Skeletal muscle satellite cell (primary cell): ENCODE measurements around the gene PRKAR1A.
"Not testable (repeated sequence)": the region's sequence is repeated elsewhere in the genome, so short reads cannot be mapped to it uniquely, and the experiment has no call there.

ENCODE experiments used
- H3K27me3 ChIP-seq: 2 replicates; pipeline ENCODE4 v1.7.0; 2013; ENCODE audit warnings: low read length; ENCODE audit not compliant: control insufficient read depth, insufficient read depth
- H3K36me3 ChIP-seq: 2 replicates; pipeline ENCODE4 v1.7.0; 2013; ENCODE audit warnings: mild to moderate bottlenecking, control low read depth, low read length; ENCODE audit not compliant: insufficient read depth
- H3K4me1 ChIP-seq: 2 replicates; pipeline ENCODE4 v1.7.0; 2013; ENCODE audit warnings: low read length; ENCODE audit not compliant: control insufficient read depth, insufficient read depth
- H3K4me2 ChIP-seq: 2 replicates; pipeline ENCODE4 v1.7.0; 2013; ENCODE audit warnings: mild to moderate bottlenecking, low read length
- H3K4me3 ChIP-seq: 2 replicates; pipeline ENCODE4 v1.7.0; 2013; ENCODE audit warnings: low read length
- H3K9ac ChIP-seq: 2 replicates; pipeline ENCODE4 v1.7.0; 2013; ENCODE audit warnings: mild to moderate bottlenecking, low read depth, low read length, moderate library complexity
- H3K9me3 ChIP-seq: replicated peaks from 2 replicates; pipeline ENCODE4 v1.7.0; 2013; ENCODE audit warnings: mild to moderate bottlenecking, control low read depth, low read length

Gene PRKAR1A

GRCh38 chr17:68492394-68493054, 19.7 kb upstream of the PRKAR1A start:
- H3K9ac ChIP-seq, H3K9me3 ChIP-seq, H3K4me2 ChIP-seq, H3K27me3 ChIP-seq, H3K36me3 ChIP-seq, H3K4me3 ChIP-seq, H3K4me1 ChIP-seq: not testable (repeated sequence)

- peaks cover 5% of the 10 kb centered on the region for H3K4me1 ChIP-seq
- H3K9ac ChIP-seq = no peak overlapping the region
- no peak overlapping the region for H3K4me3 ChIP-seq
- no peaks in the 10 kb centered on the region for H3K36me3 ChIP-seq
- no peak overlapping the region for H3K4me2 ChIP-seq
- H3K9me3 ChIP-seq = no peaks in the 10 kb centered on the region
- H3K27me3 ChIP-seq = peaks cover 21% of the 10 kb centered on the region
Measured at GRCh38 chr17:68495081-68495480, 17.1 kb upstream of the PRKAR1A start.

DNA sequence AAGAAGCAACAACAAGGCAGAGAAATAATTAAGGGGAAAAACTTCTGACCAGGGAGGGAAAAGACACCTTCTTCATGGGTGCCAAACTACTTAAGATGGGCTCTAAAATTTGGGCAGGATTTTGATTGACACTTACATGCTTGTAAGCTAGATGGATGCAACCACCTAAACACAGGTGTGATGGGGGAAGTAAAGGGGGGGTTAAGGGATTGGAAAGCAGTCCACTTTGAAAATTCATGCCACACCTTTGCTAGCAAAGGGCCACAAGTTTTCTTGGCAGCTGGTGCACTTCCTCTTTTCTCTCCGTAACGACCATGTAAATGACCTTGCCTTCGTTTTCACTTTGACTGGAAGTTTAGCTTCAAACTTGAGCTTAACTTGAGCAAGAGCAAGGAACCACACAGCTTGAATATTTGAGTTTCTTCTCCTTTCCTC, 14.3 kb upstream of the PRKAR1A start:
- peaks cover 30% of the 10 kb centered on the region for H3K27me3 ChIP-seq
- no peak overlapping the region for H3K4me2 ChIP-seq
- H3K9me3 ChIP-seq = no peaks in the 10 kb centered on the region
- no peak overlapping the region for H3K4me3 ChIP-seq
- no peak overlapping the region for H3K9ac ChIP-seq
- no peaks in the 10 kb centered on the region for H3K36me3 ChIP-seq
- H3K4me1 ChIP-seq = peaks cover 5% of the 10 kb centered on the region

DNA sequence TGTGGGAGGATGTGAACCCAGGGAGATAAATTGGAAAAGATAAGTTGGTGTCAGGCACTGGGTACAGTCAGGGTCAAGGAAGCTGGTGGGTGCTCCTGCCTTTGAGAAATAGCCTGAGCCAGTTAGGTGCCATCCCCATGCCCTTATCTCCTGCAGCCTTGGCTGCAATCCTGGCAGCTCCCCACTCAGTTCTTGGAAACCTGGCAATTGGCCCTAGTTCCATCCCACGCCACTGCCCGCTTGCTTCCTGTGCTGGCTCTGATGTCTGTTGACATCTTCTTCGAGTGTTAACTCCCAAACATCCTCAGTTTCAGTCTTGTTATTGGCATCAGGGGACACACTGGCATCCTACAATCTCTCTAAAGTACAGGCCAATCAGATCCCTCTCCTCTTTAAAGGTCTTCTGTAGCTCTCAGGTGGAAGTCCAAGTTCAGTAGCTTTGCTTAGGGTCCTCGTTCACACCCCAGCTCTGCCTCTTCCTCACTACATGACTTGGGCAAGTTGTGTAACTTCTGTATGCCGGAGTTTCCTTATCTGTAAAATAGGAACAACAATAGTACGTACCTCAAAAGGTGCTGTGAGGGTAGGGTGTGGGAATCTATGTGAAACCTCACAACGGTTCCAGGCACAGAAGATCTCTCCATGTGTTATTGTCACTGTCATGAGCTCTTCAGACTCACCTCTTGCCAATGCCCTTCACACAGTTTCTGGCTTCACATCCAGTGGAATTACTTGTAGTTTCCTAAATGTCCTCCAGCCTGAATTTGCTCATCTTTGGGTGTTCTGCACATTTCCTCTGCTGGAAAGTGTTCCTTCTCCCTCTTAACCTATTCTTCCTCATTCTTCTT, 13.5 kb upstream of the PRKAR1A start:
- H3K4me1 ChIP-seq = peaks cover 5% of the 10 kb centered on the region
- peaks cover 30% of the 10 kb centered on the region for H3K27me3 ChIP-seq
- H3K9ac ChIP-seq = no peak overlapping the region
- H3K36me3 ChIP-seq = no peaks in the 10 kb centered on the region
- peak overlapping the region; percentile 18 for H3K4me2 ChIP-seq
- no peak overlapping the region for H3K4me3 ChIP-seq
- H3K9me3 ChIP-seq = no peaks in the 10 kb centered on the region

DNA sequence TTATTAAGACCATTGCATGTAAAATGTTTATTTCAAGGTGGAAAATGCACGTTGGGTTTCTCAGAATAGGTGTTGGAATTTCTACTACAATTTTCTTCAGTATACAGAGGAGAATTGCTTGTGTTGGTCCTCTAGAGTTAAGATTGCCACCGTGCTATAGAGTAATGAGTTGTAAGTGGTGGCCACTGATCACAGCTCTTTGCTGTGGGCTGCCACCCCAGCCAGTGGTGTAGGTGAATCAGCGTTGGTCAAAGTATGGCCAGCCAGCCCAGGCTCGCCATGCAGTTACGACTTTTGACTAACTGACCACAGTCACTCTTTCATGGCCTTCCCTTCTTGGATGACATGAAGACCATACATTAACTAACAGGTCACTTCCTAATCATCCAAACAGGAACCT, 12.6 kb upstream of the PRKAR1A start:
- Histone ChIP-seq H3K27me3 (peaks cover 30% of the 10 kb centered on the region), H3K9me3 (no peaks in the 10 kb centered on the region), H3K9ac (no peak overlapping the region), H3K4me3 (no peak overlapping the region), H3K4me1 (peaks cover 5% of the 10 kb centered on the region), H3K4me2 (no peak overlapping the region), H3K36me3 (no peaks in the 10 kb centered on the region)

GRCh38 chr17:68501074-68501473, 11.2 kb upstream of the PRKAR1A start:
- no peak overlapping the region for H3K9ac ChIP-seq

GRCh38 chr17:68505951-68506350, 6.3 kb upstream of the PRKAR1A start:
- Histone ChIP-seq H3K4me1 (peaks cover 15% of the 10 kb centered on the region), H3K9ac (no peak overlapping the region), H3K4me3 (no peak overlapping the region), H3K36me3 (no peaks in the 10 kb centered on the region), H3K27me3 (peaks cover 10% of the 10 kb centered on the region), H3K9me3 (no peaks in the 10 kb centered on the region), H3K4me2 (no peak overlapping the region)

More at GRCh38 chr17:68501074-68501473, 11.2 kb upstream of the PRKAR1A start:
- H3K9me3 ChIP-seq = no peaks in the 10 kb centered on the region
- peaks cover 30% of the 10 kb centered on the region for H3K27me3 ChIP-seq
- H3K4me2 ChIP-seq = no peak overlapping the region
- H3K36me3 ChIP-seq = no peaks in the 10 kb centered on the region
- no peak overlapping the region for H3K4me3 ChIP-seq
- H3K4me1 ChIP-seq = peaks cover 5% of the 10 kb centered on the region

DNA sequence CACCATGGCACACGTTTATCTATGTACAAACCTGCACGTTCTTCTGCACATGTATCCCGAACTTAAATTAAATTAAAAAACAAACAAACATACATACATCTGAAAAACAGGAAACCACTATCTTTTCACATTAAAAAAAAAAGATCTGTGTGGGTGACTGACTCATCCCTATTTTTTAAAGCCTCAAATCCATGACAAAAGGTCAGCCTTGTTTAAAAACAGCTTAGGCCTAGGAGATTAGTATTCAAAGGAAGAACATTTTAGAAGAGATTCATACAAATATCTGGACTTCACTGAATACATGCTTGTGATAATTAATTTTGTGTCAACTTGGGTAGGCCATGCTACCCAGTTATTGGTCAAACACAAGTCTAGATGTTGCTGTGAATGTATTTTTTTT, 4.7 kb upstream of the PRKAR1A start:
- Histone ChIP-seq H3K27me3 (no peaks in the 10 kb centered on the region), H3K4me1 (peaks cover 20% of the 10 kb centered on the region), H3K9ac (no peak overlapping the region), H3K4me3 (no peak overlapping the region), H3K36me3 (no peaks in the 10 kb centered on the region), H3K4me2 (no peak overlapping the region), H3K9me3 (no peaks in the 10 kb centered on the region)

DNA sequence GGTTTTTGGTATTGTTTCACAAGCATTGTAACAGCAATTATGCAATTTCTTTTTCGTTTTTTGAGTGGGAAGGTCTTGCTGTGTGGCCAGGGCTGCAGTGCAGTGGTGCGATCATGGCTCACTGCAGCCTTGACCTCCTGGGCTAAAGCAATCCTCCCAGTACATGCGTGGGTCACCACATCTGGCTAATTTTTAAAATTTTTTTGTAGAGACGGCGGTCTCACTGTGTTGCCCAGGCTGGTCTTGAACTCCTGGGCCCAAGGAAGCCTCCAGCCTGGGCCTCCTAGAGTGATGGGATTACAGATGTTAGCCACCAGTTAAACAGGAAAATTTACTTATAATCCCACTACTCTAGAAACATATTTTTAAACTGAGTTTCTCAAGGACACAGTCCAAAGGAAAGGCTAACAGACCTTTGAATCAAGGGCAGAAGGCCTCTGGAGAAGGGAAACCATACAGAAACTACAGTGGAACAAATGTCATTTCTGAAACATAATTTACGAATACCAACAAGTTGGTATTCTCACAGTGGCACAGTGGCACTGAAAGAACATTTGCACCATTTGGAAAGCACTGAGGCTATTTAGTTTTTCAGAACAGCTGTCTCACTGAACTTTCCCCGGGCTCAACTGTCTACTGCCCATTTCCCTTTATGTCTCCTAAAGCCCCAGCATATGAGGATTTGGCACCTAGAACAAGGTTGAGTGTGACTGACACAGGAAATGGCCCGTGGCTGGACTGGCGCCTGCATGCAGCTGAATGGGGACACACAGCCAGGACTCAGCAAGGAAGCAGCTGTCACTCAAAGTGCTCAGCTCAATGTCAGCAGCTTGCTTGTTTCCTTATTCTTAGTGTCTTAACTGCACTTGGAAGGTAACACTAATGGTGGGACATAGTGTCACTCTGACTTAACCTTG, 2.8 kb upstream of the PRKAR1A start:
- H3K4me2 ChIP-seq = no peak overlapping the region
- no peak overlapping the region for H3K4me3 ChIP-seq
- H3K4me1 ChIP-seq = peaks cover 24% of the 10 kb centered on the region
- no peaks in the 10 kb centered on the region for H3K9me3 ChIP-seq
- no peaks in the 10 kb centered on the region for H3K27me3 ChIP-seq
- no peaks in the 10 kb centered on the region for H3K36me3 ChIP-seq
- no peak overlapping the region for H3K9ac ChIP-seq

- peaks cover 42% of the 10 kb centered on the region for H3K4me1 ChIP-seq
Measured at GRCh38 chr17:68511254-68511670, 968 bp upstream of the PRKAR1A start.

DNA sequence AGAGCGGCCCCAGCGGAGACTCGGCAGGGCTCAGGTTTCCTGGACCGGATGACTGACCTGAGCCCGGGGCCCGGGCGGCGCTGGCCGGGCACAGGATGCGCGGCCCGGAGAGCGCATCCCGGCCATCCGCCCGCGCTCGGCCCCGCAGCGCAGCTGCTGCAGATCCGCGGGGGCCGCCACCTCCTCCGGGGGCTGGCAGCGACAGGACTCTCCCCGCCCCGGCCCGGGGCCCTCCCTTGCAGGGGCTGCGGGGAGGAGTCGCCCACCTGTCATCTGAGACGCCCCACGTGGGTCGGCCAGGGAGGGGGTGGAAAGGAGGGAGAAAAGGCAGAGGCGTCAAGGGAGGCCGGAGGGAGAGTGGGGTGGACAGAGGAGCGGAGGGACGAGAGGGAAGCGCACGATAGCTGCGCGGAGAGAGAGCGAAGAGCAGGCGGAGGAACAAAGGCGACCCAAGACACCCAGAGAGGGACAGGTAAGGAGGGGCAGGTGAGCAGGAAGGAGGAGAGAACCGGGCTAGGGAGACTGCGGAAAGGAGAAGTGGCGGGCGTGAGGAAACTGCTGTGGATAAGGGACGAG, 471 bp upstream of the PRKAR1A start:
- peaks cover 15% of the 10 kb centered on the region for H3K36me3 ChIP-seq
- peaks cover 47% of the 10 kb centered on the region for H3K4me1 ChIP-seq
- peak overlapping the region; percentile 96 for H3K9ac ChIP-seq
- no peaks in the 10 kb centered on the region for H3K27me3 ChIP-seq
- H3K4me3 ChIP-seq = peak overlapping the region; percentile 96
- H3K9me3 ChIP-seq = no peaks in the 10 kb centered on the region
- H3K4me2 ChIP-seq = peak overlapping the region; percentile 91

More at GRCh38 chr17:68511254-68511670, 968 bp upstream of the PRKAR1A start:
- Histone ChIP-seq H3K4me2 (peak overlapping the region; percentile 91), H3K9ac (peak overlapping the region; percentile 96), H3K9me3 (no peaks in the 10 kb centered on the region), H3K4me3 (peak overlapping the region; percentile 96), H3K36me3 (peaks cover 12% of the 10 kb centered on the region), H3K27me3 (no peaks in the 10 kb centered on the region)
